ENCODE results near the gene MDFI. TPM values are rescaled to one million over a fixed set of nuclear protein-coding genes. Genes with fewer than 3 reads are reported as not detected.
A peak's percentile ranks its signal among the peaks of the same experiment; 100 is the strongest.

Gene MDFI
- total and polyA plus RNA-seq, 2 experiments from 2014 or later, result 2.8 to 51.4 TPM

DNA sequence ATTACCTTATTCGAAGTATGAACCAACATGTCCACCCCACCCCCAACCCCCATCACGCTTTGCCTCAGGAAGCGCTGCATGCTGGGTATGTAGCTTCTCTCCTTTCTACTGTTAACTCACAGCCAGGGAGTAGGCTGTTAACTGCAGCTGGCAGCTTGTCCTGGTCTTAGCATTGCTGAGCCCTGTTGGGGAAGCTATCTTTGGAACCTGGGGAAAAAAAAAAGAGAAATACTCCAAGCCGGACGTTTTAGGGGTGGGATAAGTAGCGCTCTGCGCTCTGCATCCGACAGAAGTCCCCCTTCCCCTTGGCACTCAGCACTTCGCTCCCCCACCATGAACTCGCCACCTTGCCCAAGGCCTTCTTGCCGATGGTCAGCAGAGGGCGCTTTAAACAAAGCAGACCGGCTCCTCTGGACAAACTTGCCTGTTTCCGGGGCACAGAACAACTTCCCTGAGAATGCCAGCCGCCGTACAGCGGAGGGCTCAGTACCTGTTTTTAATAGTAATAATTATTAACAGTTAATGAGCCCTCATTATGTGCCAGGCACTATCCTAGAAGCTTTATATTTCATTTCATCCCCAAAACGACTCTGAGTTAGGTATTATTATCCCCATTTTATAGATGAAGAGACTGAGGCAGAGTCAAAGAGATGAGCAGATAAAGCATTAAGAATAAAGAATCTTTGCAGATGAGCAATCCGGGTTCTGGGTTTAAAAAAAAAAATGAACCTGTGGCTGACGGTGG, 35.2 kb upstream of the MDFI start:
- peaks cover 5% of the 10 kb centered on the region; the same call in 1 of the 2 replicates for H3F3A ChIP-seq (replicated peaks; ENCODE audit: low read depth)
- Mint-ChIP-seq H3K27ac (no peak overlapping the region), H3K9me3 (no peaks in the 10 kb centered on the region; the same call in 2 of the 3 replicates), H3K4me1 (peaks cover 39% of the 10 kb centered on the region), H3K36me3 (ENCODE audit: low read depth) (no peaks in the 10 kb centered on the region), H3K27me3 (ENCODE audit: insufficient read depth, low read depth, poor library complexity) (peaks cover 40% of the 10 kb centered on the region), H3K4me3 (peak overlapping the region; percentile 75)
- no peak overlapping the region for H3K27ac ChIP-seq (ENCODE audit: low read depth)
- no peaks in the 10 kb centered on the region for H3K79me2 ChIP-seq (replicated peaks; ENCODE audit: insufficient read depth)
- H3K4me3 ChIP-seq, result peak overlapping the region; percentile 54
- H3K36me3 ChIP-seq (ENCODE audit: insufficient read depth), result no peaks in the 10 kb centered on the region
- TF ChIP-seq EZH2phosphoT487 (IDR thresholded peaks at IDR 0.05; ENCODE audit: unreplicated experiment) (no peak), POLR2AphosphoS5 (IDR thresholded peaks at IDR 0.05; ENCODE audit: low read depth) (no peak), ZNF462 (CRISPR knock-in tag; IDR thresholded peaks at IDR 0.05) (no peak), JUNB (IDR thresholded peaks at IDR 0.05; ENCODE audit: unreplicated experiment) (no peak), ZNF114 (CRISPR knock-in tag; IDR thresholded peaks at IDR 0.05) (no peak), CTCF (conservative IDR thresholded peaks at IDR 0.05; ENCODE audit: low read depth in 2 of 2) (peak; percentile 96)
- ATAC-seq, result peak; percentile 61
- H3K9me2 ChIP-seq (ENCODE audit: insufficient read depth), result no peaks in the 10 kb centered on the region
- H3K27me3 ChIP-seq (ENCODE audit: insufficient read depth), result peaks cover 10% of the 10 kb centered on the region
- peak; percentile 92 for DNase-seq (ENCODE audit: low spot score)
- peak overlapping the region; percentile 80 for H3K4me2 ChIP-seq
- H3K4me1 ChIP-seq (ENCODE audit: insufficient read depth), result peaks cover 30% of the 10 kb centered on the region
- no peak overlapping the region for H2AFZ ChIP-seq
- no peaks in the 10 kb centered on the region for H4K20me1 ChIP-seq (replicated peaks; ENCODE audit: insufficient read depth)
